Keratinocyte (primary cell): Measurements from ENCODE around the gene HENMT1. TPM values are rescaled to one million over a fixed set of nuclear protein-coding genes. Genes with fewer than 3 reads are reported as not detected.

ENCODE experiments used
- DNase-seq: peaks from one replicate; pipeline ENCODE4 v3.0.0-alpha.2; 2011; ENCODE audit warnings: low read depth, missing footprints, low spot score
- FAIRE-seq: peaks from 2 replicates; lab custom pipeline; 2011; peaks lifted over from hg19 to GRCh38; lab: Jason Lieb, UNC
- H2AFZ ChIP-seq: 2 replicates; pipeline ENCODE4 v1.6.0; 2012; ENCODE audit warnings: low read length, control low read depth, inconsistent platforms; ENCODE audit not compliant: control insufficient read depth
- H3K27ac ChIP-seq: 2 replicates; pipeline ENCODE4 v1.5.1; 2011; ENCODE audit warnings: low read length; ENCODE audit not compliant: control insufficient read depth, insufficient read depth
- H3K27me3 ChIP-seq: 3 replicates; pipeline ENCODE4 v1.6.0; 2011; ENCODE audit warnings: low read length; ENCODE audit not compliant: control insufficient read depth, insufficient read depth; ENCODE audit errors: extremely low read depth
- H3K36me3 ChIP-seq, 2 experiments: 2 replicates in 1 of 2; 3 replicates in 1 of 2; pipeline ENCODE4 v1.5.1; 2011; ENCODE audit warnings: low read length in 2 of 2, mild to moderate bottlenecking in 1 of 2; ENCODE audit not compliant: control insufficient read depth in 2 of 2, insufficient read depth in 2 of 2; ENCODE audit errors: extremely low read depth in 1 of 2
- H3K4me1 ChIP-seq: 3 replicates; pipeline ENCODE4 v1.5.1; 2011; ENCODE audit warnings: low read length; ENCODE audit not compliant: control insufficient read depth, insufficient read depth; ENCODE audit errors: extremely low read depth
- H3K4me2 ChIP-seq: 3 replicates; pipeline ENCODE4 v1.6.0; 2011; ENCODE audit warnings: low read depth, low read length; ENCODE audit not compliant: control insufficient read depth, insufficient read depth; ENCODE audit errors: extremely low read depth
- H3K4me3 ChIP-seq, 3 experiments: fragments of 200-600 bp in 1 of 3; sonication (generic) in 1 of 3; 2 replicates in 2 of 3; 3 replicates in 1 of 3; pipeline ENCODE4 v1.5.1; 2011 to 2016; ENCODE audit warnings: low read length in 3 of 3, mild to moderate bottlenecking in 3 of 3, control low read depth in 2 of 3, inconsistent platforms in 1 of 3, low read depth in 1 of 3, mixed read lengths in 1 of 3, mixed run types in 1 of 3, moderate library complexity in 1 of 3; ENCODE audit not compliant: control insufficient read depth in 2 of 3, insufficient read depth in 2 of 3; ENCODE audit errors: extremely low read depth in 1 of 3
- H3K79me2 ChIP-seq: 2 replicates; pipeline ENCODE4 v1.6.0; 2012; ENCODE audit warnings: low read length; ENCODE audit not compliant: control insufficient read depth, insufficient read depth
- H3K9ac ChIP-seq: 3 replicates; pipeline ENCODE4 v1.6.0; 2011; ENCODE audit warnings: low read length; ENCODE audit not compliant: control insufficient read depth, insufficient read depth; ENCODE audit errors: extremely low read depth
- H3K9me1 ChIP-seq: 3 replicates; pipeline ENCODE4 v1.6.0; 2011; ENCODE audit warnings: low read length; ENCODE audit not compliant: control insufficient read depth, insufficient read depth; ENCODE audit errors: extremely low read depth
- H3K9me3 ChIP-seq: 2 replicates; pipeline ENCODE4 v1.5.1; 2012; ENCODE audit warnings: low read depth, low read length; ENCODE audit not compliant: control insufficient read depth
- H4K20me1 ChIP-seq: 3 replicates; pipeline ENCODE4 v1.6.0; 2011; ENCODE audit warnings: low read length; ENCODE audit not compliant: control insufficient read depth, insufficient read depth; ENCODE audit errors: extremely low read depth
- CTCF ChIP-seq, 3 experiments: IDR thresholded peaks in 1 of 3; conservative IDR thresholded peaks in 1 of 3; optimal IDR thresholded peaks in 1 of 3; 2 replicates in 2 of 3; 3 replicates in 1 of 3; pipeline versions ENCODE3 to v1.5.1; 2011; ENCODE audit warnings: low read length in 3 of 3, mild to moderate bottlenecking in 3 of 3, moderate library complexity in 2 of 3, control low read depth in 1 of 3, inconsistent platforms in 1 of 3; ENCODE audit not compliant: insufficient read depth in 2 of 3; ENCODE audit errors: extremely low read depth in 1 of 3
- EZH2 ChIP-seq: IDR thresholded peaks from one replicate; pipeline ENCODE4 v1.6.1; 2012; ENCODE audit warnings: inconsistent platforms, mild to moderate bottlenecking, low read length, moderate library complexity
- dilution Hi-C: fragments of 300-500 bp; cut with MboI; formaldehyde crosslinking; loops from one replicate; pipeline ENCODE4 v1.7.0; 2020; ENCODE audit warnings: low sequenced_read_pairs; ENCODE audit not compliant: extremely low pct_ligation_motif_present
- polyA plus RNA-seq, 5 experiments: library from polyadenylated mRNA; depleted of rRNA in 3 of 5; stranded (reverse) in 3 of 5; stranded (forward) in 1 of 5; unstranded in 1 of 5; fragments of >200 nt; gene quantifications; 1 replicate in 1 of 5; 2 replicates in 3 of 5; 3 replicates in 1 of 5; pipeline versions ENCODE4 v1.2.1 to v1.2.3, GENCODE V29; 2011 to 2012; ENCODE audit warnings: missing spikeins in 2 of 5, low read depth in 1 of 5, low replicate concordance in 1 of 5

Gene HENMT1
- polyA plus RNA-seq, 1 donor (not counting 4 experiments of a cell fraction or from before 2014, with no cell fraction given), result 1.7 TPM

DNA sequence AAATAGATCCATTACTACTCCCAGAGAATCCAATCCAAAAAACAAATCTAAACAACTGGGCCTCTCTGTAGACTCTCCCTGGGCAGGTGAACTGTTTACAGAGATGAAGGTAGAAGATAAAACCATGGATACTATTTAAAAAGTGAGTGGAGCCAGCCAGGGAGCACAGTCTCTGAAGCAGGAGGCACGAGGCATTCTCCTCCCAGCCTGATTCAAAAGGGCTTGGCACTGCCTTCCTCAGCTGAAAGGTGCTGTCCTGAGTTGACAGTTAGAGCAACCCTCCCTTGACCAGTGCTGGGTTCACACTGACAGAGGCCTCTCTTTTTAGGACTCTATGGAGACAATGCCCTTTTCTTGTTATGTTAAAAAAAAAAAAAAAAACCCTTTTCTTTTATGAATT lies 36.8 kb downstream of the HENMT1 start:
- no peaks in the 10 kb centered on the region for H3K9me1 ChIP-seq
- dilution Hi-C loops, result no loop called here
- H3K4me3 ChIP-seq, result no peak overlapping the region
- H3K9me3 ChIP-seq, result no peaks in the 10 kb centered on the region
- no peaks in the 10 kb centered on the region for H3K79me2 ChIP-seq
- no peaks in the 10 kb centered on the region for H3K4me1 ChIP-seq
- H3K9ac ChIP-seq, result no peak overlapping the region
- H3K27ac ChIP-seq, result no peak overlapping the region
- TF ChIP-seq EZH2 (no peak), CTCF (optimal IDR thresholded peaks at IDR 0.05 in 1 of 3, IDR thresholded peaks at IDR 0.05 in 1 of 3, conservative IDR thresholded peaks at IDR 0.05 in 1 of 3; ENCODE audit: extremely low read depth in 1 of 3, insufficient read depth in 2 of 3, low read length in 3 of 3) (no peak)
- no peak overlapping the region for H3K4me2 ChIP-seq
- H4K20me1 ChIP-seq, result no peaks in the 10 kb centered on the region
- DNase-seq, result no peak
- H3K27me3 ChIP-seq, result no peaks in the 10 kb centered on the region
- no peak overlapping the region for H2AFZ ChIP-seq
- FAIRE-seq, result no peak
- no peaks in the 10 kb centered on the region for H3K36me3 ChIP-seq

DNA sequence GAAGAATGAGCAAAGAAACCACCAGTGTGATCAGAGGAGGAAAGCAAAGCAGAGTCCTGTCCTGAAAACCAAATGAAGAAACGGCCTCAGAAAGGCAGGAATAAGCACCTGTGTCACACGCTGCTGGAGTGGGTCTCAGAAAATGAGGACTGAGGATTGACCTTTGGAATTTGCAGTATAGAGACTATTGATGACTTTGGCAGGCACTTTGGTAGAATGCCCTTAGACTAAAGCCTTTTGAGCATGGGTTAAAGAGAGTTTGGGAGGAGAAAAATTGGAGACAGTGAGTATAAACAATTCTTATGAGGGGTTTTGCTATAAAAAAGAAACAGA lies 43.2 kb downstream of the HENMT1 start:
- no peaks in the 10 kb centered on the region for H4K20me1 ChIP-seq
- no peaks in the 10 kb centered on the region for H3K9me3 ChIP-seq
- no peak overlapping the region for H3K27ac ChIP-seq
- H3K27me3 ChIP-seq, result no peaks in the 10 kb centered on the region
- no peak overlapping the region for H3K4me2 ChIP-seq
- H3K9me1 ChIP-seq, result no peaks in the 10 kb centered on the region
- H3K36me3 ChIP-seq, result no peaks in the 10 kb centered on the region
- H3K4me3 ChIP-seq, result no peak overlapping the region
- H3K9ac ChIP-seq, result no peak overlapping the region
- no peak overlapping the region for H2AFZ ChIP-seq
- no peak for DNase-seq
- H3K4me1 ChIP-seq, result no peaks in the 10 kb centered on the region
- no peaks in the 10 kb centered on the region for H3K79me2 ChIP-seq
- TF ChIP-seq EZH2, result no peak
- no peak for TF ChIP-seq CTCF (optimal IDR thresholded peaks at IDR 0.05 in 1 of 3, IDR thresholded peaks at IDR 0.05 in 1 of 3, conservative IDR thresholded peaks at IDR 0.05 in 1 of 3; ENCODE audit: extremely low read depth in 1 of 3, insufficient read depth in 2 of 3, low read length in 3 of 3)
- dilution Hi-C loops, result no loop called here
- no peak for FAIRE-seq
